NCI-H526 (cell line): ENCODE data around the gene FAHD1.
A peak's percentile ranks its signal among the peaks of the same experiment; 100 is the strongest.

Experiments
- DNase-seq, 2 experiments: peaks; one replicate each; lab custom pipeline; 2025; lab: John Stamatoyannopoulos, UW

The FAHD1 gene

GRCh38 chr16:1826691-1827573, at the start of gene FAHD1, which contains the start of gene HAGH:
FAHD1 (plus strand) TSS chr16:1827206; CDS start chr16:1827239, 33 bp downstream.
HAGH (minus strand) TSS chr16:1826825; CDS start chr16:1826787, 38 bp downstream.
- DNase-seq = peak; percentile 55 to 90

- DNase-seq = no peak
Observed at GRCh38 chr16:1777375-1778199, 49.4 kb upstream of the FAHD1 start.

GRCh38 chr16:1778200-1779179, 48.5 kb upstream of the FAHD1 start:
- DNase-seq = no peak

- no peak for DNase-seq
Observed at GRCh38 chr16:1779234-1779701, 47.7 kb upstream of the FAHD1 start.

GRCh38 chr16:1779741-1780676, 47.0 kb upstream of the FAHD1 start:
- DNase-seq = no peak

GRCh38 chr16:1780677-1781072, 46.3 kb upstream of the FAHD1 start:
- DNase-seq = no peak

- DNase-seq = no peak
Observed at GRCh38 chr16:1781254-1781653, 45.8 kb upstream of the FAHD1 start.

GRCh38 chr16:1781758-1782407, 45.1 kb upstream of the FAHD1 start:
- DNase-seq = no peak

- DNase-seq = peak; percentile 97 to 98
Observed at GRCh38 chr16:1782408-1783264, 44.4 kb upstream of the FAHD1 start, which contains the start of the genes NUBP2 and SPSB3. NUBP2 (plus strand) TSS chr16:1782960; CDS start chr16:1783021, 61 bp downstream. SPSB3 (minus strand) TSS chr16:1782571; CDS start chr16:1781483, 1,088 bp downstream.

GRCh38 chr16:1784977-1785845, 41.8 kb upstream of the FAHD1 start:
- DNase-seq = no peak

GRCh38 chr16:1785846-1786170, 41.2 kb upstream of the FAHD1 start:
- no peak for DNase-seq

GRCh38 chr16:1786242-1787055, 40.6 kb upstream of the FAHD1 start:
- DNase-seq = no peak

- no peak for DNase-seq
Observed at GRCh38 chr16:1787056-1787321, 40.0 kb upstream of the FAHD1 start.

GRCh38 chr16:1787322-1788094, 39.5 kb upstream of the FAHD1 start:
- no peak for DNase-seq

GRCh38 chr16:1788095-1788707, 38.8 kb upstream of the FAHD1 start:
- DNase-seq = no peak

- DNase-seq = no peak
Observed at GRCh38 chr16:1788708-1789100, 38.3 kb upstream of the FAHD1 start.
